HepG2 (cell line): Measurements from ENCODE around the gene CSDE1. TPM values are rescaled to one million over a fixed set of nuclear protein-coding genes. Genes with fewer than 3 reads are reported as not detected.

ENCODE experiments used
- CCDC6 ChIP-seq: sonication (generic); formaldehyde crosslinking; IDR thresholded peaks from 2 replicates; pipeline ENCODE4 v1.8.1; 2022; ENCODE audit warnings: mild to moderate bottlenecking, missing genetic modification reagents, moderate library complexity
- CEBPZ ChIP-seq: IDR thresholded peaks from 2 replicates; pipeline ENCODE4 v1.6.1; 2012; ENCODE audit warnings: low read length, improper control_type of control experiment
- GMEB1 ChIP-seq: sonication (generic); formaldehyde crosslinking; IDR thresholded peaks from 2 replicates; pipeline ENCODE4 v1.5.1; 2020; ENCODE audit warnings: missing genetic modification reagents, mild to moderate bottlenecking, borderline replicate concordance
- HIC2 ChIP-seq: sonication (generic); formaldehyde crosslinking; IDR thresholded peaks from 2 replicates; pipeline ENCODE4 v1.9.0; 2022; ENCODE audit warnings: low read depth, missing genetic modification reagents
- JUN ChIP-seq: sonication (generic); formaldehyde crosslinking; IDR thresholded peaks from 2 replicates; pipeline ENCODE4 v1.4.0; 2020; ENCODE audit warnings: mild to moderate bottlenecking, missing genetic modification reagents
- SNAI1 ChIP-seq: sonication (generic); formaldehyde crosslinking; IDR thresholded peaks from 2 replicates; pipeline ENCODE4 v1.5.0; 2020; ENCODE audit warnings: mild to moderate bottlenecking, missing genetic modification reagents, borderline replicate concordance
- THAP7 ChIP-seq: sonication (generic); formaldehyde crosslinking; IDR thresholded peaks from 2 replicates; pipeline ENCODE4 v1.8.1; 2023; ENCODE audit warnings: mild to moderate bottlenecking, missing genetic modification reagents
- YY1 ChIP-seq: IDR thresholded peaks from 2 replicates; pipeline ENCODE4 v1.6.1; 2011; ENCODE audit warnings: low read length, low read depth, moderate library complexity, mild to moderate bottlenecking; ENCODE audit not compliant: insufficient read depth, insufficient replicate concordance
- ZBTB1 ChIP-seq: sonication (generic); formaldehyde crosslinking; IDR thresholded peaks from 2 replicates; pipeline ENCODE4 v1.4.0; 2020; ENCODE audit warnings: missing genetic modification reagents, borderline replicate concordance
- ZBTB49 ChIP-seq: sonication (generic); formaldehyde crosslinking; IDR thresholded peaks from 2 replicates; pipeline ENCODE4 v1.4.0; 2020; ENCODE audit warnings: missing genetic modification reagents, borderline replicate concordance
- ZFP37 ChIP-seq: sonication (generic); formaldehyde crosslinking; IDR thresholded peaks from 2 replicates; pipeline ENCODE4 v1.4.0; 2020; ENCODE audit warnings: missing genetic modification reagents, borderline replicate concordance
- ZMYM4 ChIP-seq: sonication (generic); formaldehyde crosslinking; IDR thresholded peaks from 2 replicates; pipeline ENCODE4 v1.8.1; 2023; ENCODE audit warnings: mild to moderate bottlenecking, missing genetic modification reagents
- ZNF335 ChIP-seq: sonication (generic); formaldehyde crosslinking; IDR thresholded peaks from 2 replicates; pipeline ENCODE4 v1.4.0; 2020; ENCODE audit warnings: missing genetic modification reagents
- ZNF512 ChIP-seq: sonication (generic); formaldehyde crosslinking; IDR thresholded peaks from 2 replicates; pipeline ENCODE4 v1.4.0; 2020; ENCODE audit warnings: mild to moderate bottlenecking, missing genetic modification reagents
- ZNF678 ChIP-seq: sonication (generic); formaldehyde crosslinking; IDR thresholded peaks from 2 replicates; pipeline ENCODE4 v1.4.0; 2020; ENCODE audit warnings: mild to moderate bottlenecking, missing genetic modification reagents
- ZNF740 ChIP-seq: sonication (generic); formaldehyde crosslinking; IDR thresholded peaks from 2 replicates; pipeline ENCODE4 v1.4.0; 2020; ENCODE audit warnings: missing genetic modification reagents
- ZNF879 ChIP-seq: sonication (generic); formaldehyde crosslinking; IDR thresholded peaks from 2 replicates; pipeline ENCODE4 v1.8.1; 2023; ENCODE audit warnings: missing genetic modification reagents
- polyA plus RNA-seq, 8 experiments: library from polyadenylated mRNA; depleted of rRNA in 3 of 8; stranded (reverse) in 7 of 8; unstranded in 1 of 8; fragments of >200 nt; fragmentation: Illumina TruSeq in 4 of 8; extraction: Trizol in 4 of 8; gene quantifications; 2 replicates each; pipeline versions ENCODE4 v1.2.1 to v1.2.3, GENCODE V29; 2011 to 2016; ENCODE audit warnings: low read depth in 4 of 8, missing spikeins in 1 of 8, mixed read lengths in 1 of 8; ENCODE audit not compliant: insufficient read depth in 1 of 8
- total RNA-seq, 5 experiments: library from RNA; depleted of rRNA; stranded (reverse); fragments of >200 nt; fragmentation: Illumina TruSeq; extraction: Trizol; gene quantifications; 2 replicates each; pipeline ENCODE4 v1.2.3, GENCODE V29; 2016; ENCODE audit warnings: low read depth in 1 of 5

The CSDE1 gene
- total and polyA plus RNA-seq, 2 of the 13 experiments (the other 11 are each of a cell fraction or from before 2014, with no cell fraction given), result 150 to 313 TPM

GRCh38 chr1:114669562-114670082, 88.2 kb downstream of the CSDE1 start, which contains the start of gene DENND2C (continued):
- TF ChIP-seq ZNF740 (CRISPR knock-in tag) (no peak), CEBPZ (no peak), CCDC6 (no peak), JUN (no peak), THAP7 (CRISPR knock-in tag) (no peak), ZBTB49 (CRISPR knock-in tag) (no peak), HIC2 (CRISPR knock-in tag) (0 out of 2 replicates have a peak, but pooled peaks have one; percentile 16), ZBTB1 (CRISPR knock-in tag) (no peak), ZNF879 (CRISPR knock-in tag) (no peak), SNAI1 (no peak), ZNF678 (CRISPR knock-in tag) (0 out of 2 replicates have a peak, but pooled peaks have one; percentile 43), ZNF335 (no peak), YY1 (no peak), ZFP37 (no peak), ZMYM4 (CRISPR knock-in tag) (0 out of 2 replicates have a peak, but pooled peaks have one; percentile 51), ZNF512 (CRISPR knock-in tag) (no peak), GMEB1 (CRISPR knock-in tag) (no peak)
